GM19238 (cell line): Measurements from ENCODE around the gene IQSEC1.

ENCODE experiments used
- DNase-seq: peaks from one replicate; pipeline ENCODE4 v3.0.0; 2011; ENCODE audit warnings: low spot score; ENCODE audit not compliant: insufficient read length

Gene IQSEC1

GRCh38 chr3:13049400-13049799 is 23.8 kb downstream of the IQSEC1 start:
- DNase-seq = no peak

- no peak for DNase-seq
Observed at GRCh38 chr3:13047296-13048165, 25.7 kb downstream of the IQSEC1 start.

- DNase-seq = peak; percentile 30
Observed at GRCh38 chr3:13046569-13047274, 26.5 kb downstream of the IQSEC1 start.

- DNase-seq = peak; percentile 82
Observed at GRCh38 chr3:13045904-13046568, 27.2 kb downstream of the IQSEC1 start.

GRCh38 chr3:13045241-13045903 is 27.9 kb downstream of the IQSEC1 start:
- no peak for DNase-seq

- DNase-seq = no peak
Observed at GRCh38 chr3:13044496-13045240, 28.6 kb downstream of the IQSEC1 start.

GRCh38 chr3:13043656-13044055 is 29.6 kb downstream of the IQSEC1 start:
- no peak for DNase-seq

GRCh38 chr3:13042715-13043271 is 30.4 kb downstream of the IQSEC1 start:
- no peak for DNase-seq

- DNase-seq = no peak
Observed at GRCh38 chr3:13042127-13042701, 31.0 kb downstream of the IQSEC1 start.

GRCh38 chr3:13041113-13041776 is 32.0 kb downstream of the IQSEC1 start:
- no peak for DNase-seq

- peak; percentile 88 for DNase-seq
Observed at GRCh38 chr3:13040361-13041074, 32.7 kb downstream of the IQSEC1 start.

GRCh38 chr3:13039213-13039896 is 33.9 kb downstream of the IQSEC1 start:
- DNase-seq = no peak

- no peak for DNase-seq
Observed at GRCh38 chr3:13037458-13038117, 35.6 kb downstream of the IQSEC1 start.

GRCh38 chr3:13034861-13035260 is 38.4 kb downstream of the IQSEC1 start:
- no peak for DNase-seq

- DNase-seq = no peak
Observed at GRCh38 chr3:13034109-13034800, 39.0 kb downstream of the IQSEC1 start.

GRCh38 chr3:13032206-13032605 is 41.0 kb downstream of the IQSEC1 start:
- no peak for DNase-seq

GRCh38 chr3:13031621-13032020 is 41.6 kb downstream of the IQSEC1 start:
- DNase-seq = no peak
